GM12892 (cell line): ENCODE results near the gene FAIM.

ENCODE experiments used
- POLR2A ChIP-seq: IDR thresholded peaks from 2 replicates; pipeline ENCODE4 v1.6.1; 2011; ENCODE audit warnings: low read depth, low read length, control low read depth
- POLR2AphosphoS5 ChIP-seq: IDR thresholded peaks from 2 replicates; pipeline ENCODE4 v1.6.1; 2011; ENCODE audit warnings: low read depth, low read length, control low read depth
- TAF1 ChIP-seq: IDR thresholded peaks from 2 replicates; pipeline ENCODE4 v1.6.1; 2011; ENCODE audit warnings: low read depth, mild to moderate bottlenecking, control low read depth, low read length, borderline replicate concordance

DNA sequence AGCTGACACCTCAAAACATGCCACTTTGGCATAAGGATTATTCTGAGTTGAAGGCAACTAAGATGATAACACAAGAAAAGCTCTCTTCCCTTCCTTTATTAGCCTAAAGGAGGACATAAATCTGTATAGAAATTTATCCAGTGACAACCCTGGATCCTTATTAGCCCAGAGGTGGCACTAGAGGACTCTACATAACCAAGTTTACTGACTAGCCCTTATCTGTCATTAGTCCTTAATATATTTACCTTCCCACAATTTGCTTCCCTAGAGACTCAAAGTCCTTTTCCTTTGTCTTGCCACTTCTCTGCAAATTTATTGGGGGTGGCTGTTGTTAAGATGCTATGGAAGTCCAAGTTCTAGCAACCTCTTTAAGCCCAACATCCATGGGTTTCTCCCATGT, 41.2 kb upstream of the FAIM start:
- no peak for TF ChIP-seq POLR2A
- no peak for TF ChIP-seq POLR2AphosphoS5
- no peak for TF ChIP-seq TAF1
